PC-9 (cell line): ENCODE results near the gene DHODH. TPM values are rescaled to one million over a fixed set of nuclear protein-coding genes. Genes with fewer than 3 reads are reported as not detected.

Experiments used
- BruUV-seq: library from RNA; stranded (reverse); fragments of 400-500 nt; replicated peaks from 2 replicates; lab custom pipeline; 2021; lab: Mats Ljungman, UMichigan
- CTCF ChIA-PET: fragments of 300-600 bp; sonication (Branson Sonifier 250); formaldehyde crosslinking; loops from one replicate; lab custom pipeline; 2022; ENCODE audit warnings: antibody characterized with exemption; lab: Charles Lee
- POLR2A ChIA-PET: fragments of 300-600 bp; sonication (Branson Sonifier 250); formaldehyde crosslinking; loops from one replicate; lab custom pipeline; 2022; ENCODE audit warnings: antibody characterized with exemption; ENCODE audit not compliant: unreplicated experiment; lab: Charles Lee
- DNase-seq, 2 experiments: peaks; one replicate each; pipeline versions ENCODE4 v3.0.0 to v3.0.0-alpha.2; 2015 to 2022; ENCODE audit warnings: mixed read lengths in 1 of 2
- H2AFZ ChIP-seq: fragments of 200-600 bp; sonication (generic); 2 replicates; pipeline ENCODE4 v1.8.1; 2017; ENCODE audit warnings: antibody characterized with exemption
- H3F3A ChIP-seq: fragments of 200-600 bp; sonication (generic); 2 replicates; pipeline ENCODE4 v1.8.1; 2017; ENCODE audit warnings: antibody characterized with exemption, mild to moderate bottlenecking, low read depth; ENCODE audit not compliant: insufficient read depth
- H3K27ac ChIP-seq: fragments of 200-600 bp; sonication (generic); 2 replicates; pipeline ENCODE4 v1.6.1; 2016; ENCODE audit warnings: mixed run types
- H3K27me3 ChIP-seq: fragments of 200-600 bp; sonication (generic); 2 replicates; pipeline ENCODE4 v1.6.1; 2016; ENCODE audit warnings: low read depth, mixed run types; ENCODE audit not compliant: insufficient read depth
- H3K36me3 ChIP-seq: fragments of 200-600 bp; sonication (generic); 2 replicates; pipeline ENCODE4 v1.6.1; 2016; ENCODE audit warnings: low read depth, mixed run types
- H3K4me1 ChIP-seq: fragments of 200-600 bp; sonication (generic); replicated peaks from 2 replicates; pipeline ENCODE4 v1.6.1; 2016; ENCODE audit warnings: mixed run types; ENCODE audit not compliant: insufficient read depth
- H3K4me2 ChIP-seq: fragments of 200-600 bp; sonication (generic); 2 replicates; pipeline ENCODE4 v1.6.1; 2017; ENCODE audit warnings: mixed run types
- H3K4me3 ChIP-seq: fragments of 200-600 bp; sonication (generic); 2 replicates; pipeline ENCODE4 v1.6.1; 2016; ENCODE audit warnings: mixed run types
- H3K79me2 ChIP-seq: fragments of 200-600 bp; sonication (generic); 2 replicates; pipeline ENCODE4 v1.6.1; 2017; ENCODE audit warnings: low read depth, mixed run types
- H3K9me2 ChIP-seq: fragments of 200-600 bp; sonication (generic); 2 replicates; pipeline ENCODE4 v1.8.1; 2017; ENCODE audit warnings: mild to moderate bottlenecking; ENCODE audit not compliant: insufficient read depth
- H3K9me3 ChIP-seq: fragments of 200-600 bp; sonication (generic); 2 replicates; pipeline ENCODE4 v1.8.1; 2016; ENCODE audit warnings: low read depth; ENCODE audit not compliant: insufficient read depth
- H4K20me1 ChIP-seq: fragments of 200-600 bp; sonication (generic); 2 replicates; pipeline ENCODE4 v1.8.1; 2017; ENCODE audit not compliant: insufficient read depth
- CTCF ChIP-seq: fragments of 200-600 bp; sonication (generic); conservative IDR thresholded peaks from 2 replicates; pipeline ENCODE4 v1.6.1; 2017; ENCODE audit warnings: mixed run types, antibody characterized with exemption, mild to moderate bottlenecking, moderate library complexity
- EZH2 ChIP-seq: fragments of 200-600 bp; sonication (generic); IDR thresholded peaks from 2 replicates; pipeline ENCODE4 v1.8.0; 2017; ENCODE audit warnings: antibody characterized with exemption, low read depth
- intact Hi-C: fragments of 100-400 bp; cut with micrococcal nuclease; formaldehyde crosslinking; loops from one replicate; pipeline ENCODE4 v1.10.0; 2022; ENCODE audit not compliant: unreplicated experiment
- total RNA-seq: library from RNA; stranded (reverse); gene quantifications from 2 replicates; pipeline ENCODE4 v1.2.3, GENCODE V29; 2021

DHODH gene
- total RNA-seq, 1 experiment from 2014 or later = 10.6 TPM

- peak; percentile 74 for TF ChIP-seq CTCF
- no peak for TF ChIP-seq EZH2
- Histone ChIP-seq H3K27me3 (peaks cover 23% of the 10 kb centered on the region; the same call in 1 of the 2 replicates), H3K9me2 (no peaks in the 10 kb centered on the region), H4K20me1 (no peaks in the 10 kb centered on the region), H3K4me1 (no peaks in the 10 kb centered on the region), H3K9me3 (no peaks in the 10 kb centered on the region), H3K79me2 (no peaks in the 10 kb centered on the region), H3K27ac (no peak overlapping the region), H2AFZ (no peak overlapping the region), H3K4me2 (no peak overlapping the region), H3K36me3 (no peaks in the 10 kb centered on the region), H3F3A (no peaks in the 10 kb centered on the region), H3K4me3 (no peak overlapping the region)
- ChIA-PET CTCF (interaction anchor here (1.5 kb wide), 1 partner anchor 27 kb away, joined by 6 read pairs; the partner anchor contains the start of genes DHX38 and TXNL4B), POLR2A (no interaction called here)
- peak in 1 of 2 experiments; percentile 2 for DNase-seq
- intact Hi-C loops = loop anchor here (1.0 kb wide), 1 partner anchor 33 kb away; no protein-coding TSS in a partner anchor
- no TSS peak for BruUV-seq
Measured at GRCh38 chr16:72066747-72067146, 58.2 kb downstream of the DHODH start.

- POLR2A ChIA-PET = no interaction called here
- no peak overlapping the region for H2AFZ ChIP-seq
- no peaks in the 10 kb centered on the region for H3K79me2 ChIP-seq
- no peak for DNase-seq
- BruUV-seq = no TSS peak
- intact Hi-C loops = no loop called here
- TF ChIP-seq EZH2 = no peak
- no peak for TF ChIP-seq CTCF
- CTCF ChIA-PET = no interaction called here
- H3K4me3 ChIP-seq = no peak overlapping the region
- H3K27ac ChIP-seq = no peak overlapping the region
- no peaks in the 10 kb centered on the region for H3K4me1 ChIP-seq
- no peaks in the 10 kb centered on the region for H3K9me3 ChIP-seq
- no peaks in the 10 kb centered on the region for H3K36me3 ChIP-seq
- H3K4me2 ChIP-seq = no peak overlapping the region
- H4K20me1 ChIP-seq = no peaks in the 10 kb centered on the region
- no peaks in the 10 kb centered on the region for H3K9me2 ChIP-seq
- no peaks in the 10 kb centered on the region for H3F3A ChIP-seq
- H3K27me3 ChIP-seq = peaks cover 16% of the 10 kb centered on the region; the same call in 1 of the 2 replicates
Measured at GRCh38 chr16:72068930-72069329, 60.4 kb downstream of the DHODH start.

GRCh38 chr16:72072514-72073342 lies 64.2 kb downstream of the DHODH start:
- TF ChIP-seq CTCF (no peak), EZH2 (no peak)
- ChIA-PET POLR2A (no interaction called here), CTCF (interaction anchor here (0.6 kb wide), 2 partner anchors 321 to 462 kb away, joined by 7 to 9 read pairs; no protein-coding TSS in a partner anchor)
- no peak for DNase-seq
- intact Hi-C loops = no loop called here
- no peak overlapping the region for H2AFZ ChIP-seq
- BruUV-seq = no TSS peak
- no peaks in the 10 kb centered on the region for H3K9me3 ChIP-seq
- H3K36me3 ChIP-seq = no peaks in the 10 kb centered on the region
- H3K4me2 ChIP-seq = no peak overlapping the region
- no peaks in the 10 kb centered on the region for H3F3A ChIP-seq
- H3K4me3 ChIP-seq = no peak overlapping the region
- no peaks in the 10 kb centered on the region for H4K20me1 ChIP-seq
- no peaks in the 10 kb centered on the region for H3K4me1 ChIP-seq
- no peak overlapping the region for H3K27ac ChIP-seq
- no peaks in the 10 kb centered on the region for H3K79me2 ChIP-seq
- H3K9me2 ChIP-seq = no peaks in the 10 kb centered on the region
- H3K27me3 ChIP-seq = no peaks in the 10 kb centered on the region
